Right lobe of liver (tissue), 6 donors: ENCODE data around the gene MTMR12. TPM values are rescaled to one million over a fixed set of nuclear protein-coding genes. Genes with fewer than 3 reads are reported as not detected.
A peak's percentile ranks its signal among the peaks of the same experiment; 100 is the strongest.

Experiments used
- ATAC-seq, 4 donors: fragments of 200-7000 bp; cut with Tn5 transposase; one replicate each; pipeline ENCODE4 v1.9.1; 2020; ENCODE audit warnings: mild to moderate bottlenecking in 4 of 4, moderate library complexity in 4 of 4
- DNase-seq, 3 donors: peaks; one replicate each; pipeline ENCODE4 v3.0.0-alpha.2; 2020
- H3K27ac ChIP-seq, 3 donors: fragments of 200-600 bp; one replicate each; pipeline ENCODE4 v1.8.0; 2022
- H3K27me3 ChIP-seq, 2 donors: fragments of 200-600 bp; one replicate each; pipeline ENCODE4 v1.8.0; 2022
- H3K36me3 ChIP-seq, 4 donors: fragments of 200-600 bp; sonication (generic) in 1 of 4; one replicate each; pipeline versions ENCODE4 v1.5.1 to v1.8.0; 2017 to 2022; ENCODE audit warnings: control low read depth in 1 of 4
- H3K4me1 ChIP-seq, 4 donors: fragments of 200-600 bp; sonication (generic) in 1 of 4; one replicate each; pipeline versions ENCODE4 v1.5.1 to v1.8.0; 2017 to 2022; ENCODE audit warnings: control low read depth in 1 of 4
- H3K4me3 ChIP-seq, 3 donors: fragments of 200-600 bp; one replicate each; pipeline ENCODE4 v1.8.0; 2022
- H3K9me3 ChIP-seq, 4 donors: fragments of 200-600 bp; sonication (generic) in 1 of 4; one replicate each; pipeline versions ENCODE4 v1.5.1 to v1.8.0; 2017 to 2022; ENCODE audit warnings: control low read depth in 1 of 4
- CTCF ChIP-seq, 4 donors: fragments of 200-600 bp in 3 of 4; fragments of 450-650 bp in 1 of 4; IDR thresholded peaks; one replicate each; pipeline versions ENCODE4 v1.5.1 to v1.8.0; 2016 to 2022; ENCODE audit warnings: antibody characterized with exemption in 4 of 4, mild to moderate bottlenecking in 2 of 4
- POLR2A ChIP-seq: fragments of 450-650 bp; IDR thresholded peaks from one replicate; pipeline ENCODE4 v1.6.1; 2017; ENCODE audit warnings: antibody characterized with exemption, mild to moderate bottlenecking
- WGBS: methylation state at CpG from one replicate; pipeline ENCODE4 v1.1.6; 2018; ENCODE audit warnings: low coverage, low lambda C conversion rate; ENCODE audit not compliant: insufficient coverage; ENCODE audit errors: missing lambda C conversion rate; 5-methylcytosine and 5-hydroxymethylcytosine counted together
- intact Hi-C, 2 donors: fragments of 100-400 bp; cut with DNase I; formaldehyde crosslinking; loops; one replicate each; pipeline versions ENCODE4 v1.11.2 to v1.14.1; 2022
- total RNA-seq, 6 experiments: library from RNA; depleted of rRNA in 2 of 6; stranded (reverse); fragments of >200 nt in 2 of 6; fragmentation: NEBNext Ultra II Directional in 3 of 6; extraction: Animal tissue kit (Norgen Biotek cat#: 25700) in 3 of 6; gene quantifications; one replicate each; pipeline versions ENCODE4 v1.1.0 to v1.2.4, GENCODE V29; 2016 to 2023
- donor health status: DM: no; HTN: yes; CAD: no.
- donor health status: DM: no; HTN: no; CAD: no.
- donor health status: DM: no; HTN: no; CAD: no.
- donor health status: DM: no; HTN: yes; CAD: no.
- donor health status: DM: no; HTN: yes; CAD: no.

The MTMR12 gene
- total RNA-seq, 6 experiments from 2014 or later, result 14.9 to 22.9 (median 16.3) TPM

- peaks cover 0 to 24% (median 3%) of the 10 kb centered on the region in 4 donors for H3K36me3 ChIP-seq
- DNase-seq, result no peak
- TF ChIP-seq CTCF (IDR thresholded peaks at IDR 0.05) (no peak), POLR2A (no peak)
- H3K27ac ChIP-seq, result no peak overlapping the region
- intact Hi-C loops, result no loop called here
- no peaks in the 10 kb centered on the region for H3K27me3 ChIP-seq
- H3K4me3 ChIP-seq, result no peak overlapping the region
- ATAC-seq, result no peak
- no peaks in the 10 kb centered on the region for H3K4me1 ChIP-seq
- H3K9me3 ChIP-seq, result no peaks in the 10 kb centered on the region
These were observed 44.9 kb upstream of the MTMR12 start for GRCh38 chr5:32357658-32358057.

GRCh38 chr5:32355686-32356085 lies 42.9 kb upstream of the MTMR12 start:
- peak in 1 of 4 donors; percentile 28 for ATAC-seq
- peaks cover 0 to 16% (median 0%) of the 10 kb centered on the region in 4 donors for H3K36me3 ChIP-seq
- no peak overlapping the region for H3K4me3 ChIP-seq
- TF ChIP-seq POLR2A (no peak), CTCF (IDR thresholded peaks at IDR 0.05) (no peak)
- no peaks in the 10 kb centered on the region for H3K4me1 ChIP-seq
- H3K27ac ChIP-seq, result no peak overlapping the region
- DNase-seq, result no peak
- 62% methylated on average over 4 of the region's 4 CpGs for WGBS
- H3K9me3 ChIP-seq, result no peaks in the 10 kb centered on the region
- no peaks in the 10 kb centered on the region for H3K27me3 ChIP-seq
- intact Hi-C loops, result no loop called here

- ATAC-seq, result no peak
- H3K27me3 ChIP-seq, result no peaks in the 10 kb centered on the region
- peaks cover 0 to 14% (median 0%) of the 10 kb centered on the region in 4 donors for H3K36me3 ChIP-seq
- DNase-seq, result no peak
- no peaks in the 10 kb centered on the region for H3K4me1 ChIP-seq
- no peak overlapping the region for H3K27ac ChIP-seq
- no peak overlapping the region for H3K4me3 ChIP-seq
- WGBS, result 91% methylated on average over 9 of the region's 9 CpGs
- intact Hi-C loops, result no loop called here
- TF ChIP-seq CTCF (IDR thresholded peaks at IDR 0.05) (no peak), POLR2A (no peak)
- H3K9me3 ChIP-seq, result no peaks in the 10 kb centered on the region
These were observed 40.7 kb upstream of the MTMR12 start for GRCh38 chr5:32353420-32353819.

- H3K27ac ChIP-seq, result no peak overlapping the region
- H3K4me3 ChIP-seq, result no peak overlapping the region
- H3K4me1 ChIP-seq, result no peaks in the 10 kb centered on the region
- DNase-seq, result no peak
- no peak for ATAC-seq
- no peaks in the 10 kb centered on the region for H3K9me3 ChIP-seq
- H3K36me3 ChIP-seq, result peaks cover 0 to 14% (median 0%) of the 10 kb centered on the region in 4 donors
- 84% methylated on average over 7 of the region's 8 CpGs for WGBS
- no peaks in the 10 kb centered on the region for H3K27me3 ChIP-seq
- TF ChIP-seq POLR2A (no peak), CTCF (IDR thresholded peaks at IDR 0.05) (no peak)
- intact Hi-C loops, result no loop called here
These were observed 39.9 kb upstream of the MTMR12 start for GRCh38 chr5:32352685-32353084.

- WGBS, result 95% methylated on average over 2 of the region's 2 CpGs
- ATAC-seq, result no peak
- intact Hi-C loops, result no loop called here
- H3K27me3 ChIP-seq, result no peaks in the 10 kb centered on the region
- H3K27ac ChIP-seq, result no peak overlapping the region
- TF ChIP-seq CTCF (IDR thresholded peaks at IDR 0.05) (no peak), POLR2A (no peak)
- H3K4me3 ChIP-seq, result no peak overlapping the region
- DNase-seq, result no peak
- no peaks in the 10 kb centered on the region for H3K36me3 ChIP-seq
- no peaks in the 10 kb centered on the region for H3K9me3 ChIP-seq
- peaks cover 0 to 11% (median 0%) of the 10 kb centered on the region in 4 donors for H3K4me1 ChIP-seq
These were observed 34.1 kb upstream of the MTMR12 start for GRCh38 chr5:32346869-32347268.
